GM08714 (cell line): Measurements from ENCODE around the gene TNRC6B.
"Not testable (repeated sequence)": the region's sequence is repeated elsewhere in the genome, so short reads cannot be mapped to it uniquely, and the experiment has no call there.

Source experiments
- H3K4me3 ChIP-seq: fragments of 200-500 bp; sonication (Bioruptor generic); 2 replicates; pipeline ENCODE4 v1.5.1; 2014; ENCODE audit warnings: mild to moderate bottlenecking, low read length, inconsistent platforms
- ZNF274 ChIP-seq: IDR thresholded peaks from 2 replicates; pipeline ENCODE4 v1.6.1; 2012; ENCODE audit warnings: mild to moderate bottlenecking, low read depth, low read length

TNRC6B gene

DNA sequence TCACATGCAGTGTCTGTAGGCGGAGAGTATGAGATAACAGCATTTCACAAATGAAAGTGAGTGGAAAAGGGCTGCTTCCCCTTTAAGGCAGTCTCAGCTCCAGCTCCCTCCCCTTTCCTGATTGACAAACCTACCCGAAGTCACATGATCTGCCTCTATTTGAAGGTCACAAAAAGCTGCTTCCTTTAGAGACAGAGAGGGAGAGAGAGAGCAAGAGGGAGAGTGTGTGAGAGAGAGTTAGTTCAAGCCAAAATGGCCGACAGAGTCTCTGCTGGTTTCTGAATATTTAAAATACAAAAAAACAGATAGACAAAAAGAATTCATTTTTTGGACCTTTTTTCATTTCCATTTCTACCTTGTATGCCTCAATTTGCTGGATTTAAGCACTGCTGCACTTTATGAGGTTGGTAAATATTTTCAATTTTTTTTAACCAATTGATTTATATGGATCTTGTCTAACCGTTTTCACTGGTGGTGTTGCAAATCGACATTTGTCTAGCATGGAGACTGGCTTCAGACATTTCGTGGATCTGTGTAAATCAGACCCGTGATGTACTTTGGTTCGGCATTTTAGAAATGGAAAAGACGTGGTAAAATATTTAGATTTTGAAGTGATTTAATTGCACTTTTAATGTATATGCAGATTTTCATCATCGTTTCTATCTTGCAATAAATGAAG is at the start of gene TNRC6B:
Gene TNRC6B (plus strand): TSS at position 188 of the 679 bp plus-strand sequence. CDS start 211 bp downstream, at position 399.
- no peak for TF ChIP-seq ZNF274
- peak within 1 kb of the TSS; percentile 96 for H3K4me3 ChIP-seq

DNA sequence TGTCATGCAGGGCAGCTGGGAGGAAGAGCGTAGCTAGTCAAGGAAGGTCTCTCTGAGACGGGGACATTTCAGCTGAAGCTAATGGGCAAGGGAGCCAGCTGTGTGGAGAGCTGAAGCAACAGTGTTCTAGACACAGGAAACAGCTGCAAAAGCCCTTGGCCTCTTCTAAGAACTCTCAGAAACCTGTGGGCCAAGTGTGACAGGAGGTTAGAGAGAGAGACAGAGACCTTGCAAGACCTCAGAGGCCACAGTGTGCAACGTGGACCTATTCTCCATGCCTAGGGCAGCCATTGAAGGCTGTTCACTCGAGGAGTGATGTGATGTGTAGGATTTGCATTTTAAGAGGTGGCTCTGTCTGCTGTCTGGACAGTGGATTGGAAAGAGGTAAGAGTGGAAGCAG is 48.7 kb upstream of the TNRC6B start:
- no peak for TF ChIP-seq ZNF274
- H3K4me3 ChIP-seq: no peak overlapping the region

GRCh38 chr22:40137132-40137531 is 40.6 kb upstream of the TNRC6B start:
- H3K4me3 ChIP-seq: no peak overlapping the region
- no peak for TF ChIP-seq ZNF274

DNA sequence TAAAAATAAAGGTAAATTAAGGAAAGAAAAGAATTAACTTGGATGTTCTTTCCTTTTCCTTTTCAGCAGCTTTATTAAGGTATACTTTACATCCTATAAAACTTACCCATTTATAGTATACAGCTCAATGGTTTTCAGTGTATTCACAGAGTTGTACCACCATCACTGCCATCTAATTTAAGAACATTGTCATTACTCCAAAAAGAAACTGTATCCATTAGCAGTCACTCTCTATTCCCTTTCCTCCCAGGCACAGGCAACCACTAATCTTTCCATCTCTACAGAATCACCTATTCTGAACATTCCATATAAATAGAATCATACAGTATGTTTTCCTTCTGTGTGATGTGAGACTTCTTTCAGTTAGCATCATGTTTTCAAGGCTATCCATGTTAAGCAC is 38.9 kb upstream of the TNRC6B start:
- no peak for TF ChIP-seq ZNF274
- no peak overlapping the region for H3K4me3 ChIP-seq

DNA sequence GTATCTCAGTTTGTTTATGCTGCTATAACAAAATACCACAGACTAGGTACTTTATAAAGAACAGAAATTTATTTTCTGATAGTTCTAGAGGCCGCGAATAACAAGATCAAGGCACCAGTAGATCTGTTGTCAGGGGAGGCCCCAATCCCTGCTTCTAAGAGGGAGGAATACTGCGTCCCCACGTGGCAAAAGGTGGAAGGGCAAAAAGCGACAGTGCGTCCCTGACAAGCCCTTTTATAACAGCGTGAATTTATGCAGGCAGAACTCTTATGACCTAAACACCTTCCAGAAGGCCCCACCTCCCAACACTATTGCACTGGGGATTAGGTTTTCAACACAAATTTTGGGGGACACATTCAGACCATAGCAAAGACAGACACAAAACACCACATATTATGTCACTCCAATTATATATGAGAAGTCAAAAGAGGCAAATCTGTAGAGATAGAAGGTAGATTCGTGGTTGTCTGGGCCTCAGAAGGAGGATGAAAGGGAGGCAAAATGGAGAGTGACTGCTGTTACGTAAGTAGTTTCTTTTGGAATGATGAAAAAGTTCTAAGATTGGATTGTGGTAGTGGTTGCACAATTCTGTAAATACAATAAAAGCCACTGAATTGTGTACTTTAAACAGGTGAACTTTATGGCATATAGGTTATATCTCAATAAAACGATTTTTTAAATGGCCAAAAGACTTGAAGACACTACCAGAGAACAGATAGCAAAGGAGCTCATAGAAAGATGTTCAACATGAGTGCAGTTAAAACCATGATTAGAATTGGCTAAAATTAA is 30.1 kb upstream of the TNRC6B start:
- TF ChIP-seq ZNF274: no peak
- H3K4me3 ChIP-seq: no peak overlapping the region

DNA sequence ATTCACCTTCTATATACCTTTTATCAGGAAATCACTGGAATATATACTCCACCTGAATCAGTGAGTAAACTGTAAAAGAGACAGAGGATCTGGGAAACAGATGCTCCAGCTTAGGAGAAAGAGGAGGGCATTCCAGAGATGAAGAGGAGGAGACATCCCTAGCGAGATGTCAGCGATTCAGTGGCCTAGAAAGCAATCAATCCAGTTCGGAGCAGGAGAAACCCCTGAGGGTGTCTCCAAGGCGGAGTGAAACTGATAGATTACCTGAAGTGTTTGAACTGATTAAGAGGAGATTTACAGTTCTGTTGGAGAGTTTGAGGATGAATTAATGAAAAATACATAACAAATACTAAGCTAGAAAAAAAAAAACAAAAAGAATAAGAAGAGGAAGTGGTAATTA is 24.5 kb upstream of the TNRC6B start:
- no peak for TF ChIP-seq ZNF274
- no peak overlapping the region for H3K4me3 ChIP-seq

- no peak for TF ChIP-seq ZNF274
- H3K4me3 ChIP-seq: no peak overlapping the region
These were observed 24.0 kb upstream of the TNRC6B start for GRCh38 chr22:40153705-40154104.

GRCh38 chr22:40156001-40156516 is 21.7 kb upstream of the TNRC6B start:
- H3K4me3 ChIP-seq: no peak overlapping the region
- TF ChIP-seq ZNF274: no peak

DNA sequence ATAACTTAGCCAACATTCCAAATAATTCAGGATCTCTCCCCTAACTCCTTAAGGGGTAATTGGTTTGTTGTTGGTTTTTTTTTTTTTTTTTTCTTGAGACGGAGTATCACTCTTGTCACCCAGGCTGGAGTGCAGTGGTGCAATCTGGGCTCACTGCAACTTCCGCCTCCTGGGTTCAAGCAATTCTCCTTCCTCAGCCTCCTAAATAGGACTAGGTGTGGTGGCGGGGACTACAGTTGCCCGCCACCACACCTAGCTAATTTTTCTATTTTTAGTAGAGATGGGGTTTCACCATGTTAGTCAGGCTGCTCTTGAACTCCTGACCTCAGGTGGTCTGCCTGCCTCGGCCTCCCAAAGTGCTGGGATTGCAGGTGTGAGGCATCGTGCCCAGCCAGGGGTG is 21.0 kb upstream of the TNRC6B start:
- H3K4me3 ChIP-seq: not testable (repeated sequence)

- no peak for TF ChIP-seq ZNF274
These were observed 20.3 kb upstream of the TNRC6B start for GRCh38 chr22:40157330-40157945.

DNA sequence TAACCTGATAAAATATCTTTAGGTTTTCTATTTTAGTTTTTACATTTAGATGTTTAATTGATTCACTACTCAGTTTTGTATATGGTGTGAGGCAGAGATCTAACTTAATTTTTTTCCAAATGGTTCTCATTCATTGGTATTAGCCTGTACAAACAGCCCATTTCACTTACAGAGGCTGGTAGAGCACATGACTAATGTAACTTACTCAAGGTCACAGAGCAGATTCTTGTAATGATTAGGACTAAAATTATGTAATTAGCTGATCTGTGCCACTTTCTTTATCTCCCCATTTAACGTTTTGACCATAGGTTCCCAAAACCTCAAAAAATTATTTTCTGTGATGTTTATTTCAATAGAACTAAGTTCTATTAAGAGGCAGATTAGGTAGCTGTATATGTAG is 16.5 kb upstream of the TNRC6B start:
- H3K4me3 ChIP-seq: no peak overlapping the region
- TF ChIP-seq ZNF274: no peak

More at GRCh38 chr22:40157330-40157945, 20.3 kb upstream of the TNRC6B start:
- no peak overlapping the region for H3K4me3 ChIP-seq

GRCh38 chr22:40165537-40165936 is 12.2 kb upstream of the TNRC6B start:
- not testable (repeated sequence) for H3K4me3 ChIP-seq

DNA sequence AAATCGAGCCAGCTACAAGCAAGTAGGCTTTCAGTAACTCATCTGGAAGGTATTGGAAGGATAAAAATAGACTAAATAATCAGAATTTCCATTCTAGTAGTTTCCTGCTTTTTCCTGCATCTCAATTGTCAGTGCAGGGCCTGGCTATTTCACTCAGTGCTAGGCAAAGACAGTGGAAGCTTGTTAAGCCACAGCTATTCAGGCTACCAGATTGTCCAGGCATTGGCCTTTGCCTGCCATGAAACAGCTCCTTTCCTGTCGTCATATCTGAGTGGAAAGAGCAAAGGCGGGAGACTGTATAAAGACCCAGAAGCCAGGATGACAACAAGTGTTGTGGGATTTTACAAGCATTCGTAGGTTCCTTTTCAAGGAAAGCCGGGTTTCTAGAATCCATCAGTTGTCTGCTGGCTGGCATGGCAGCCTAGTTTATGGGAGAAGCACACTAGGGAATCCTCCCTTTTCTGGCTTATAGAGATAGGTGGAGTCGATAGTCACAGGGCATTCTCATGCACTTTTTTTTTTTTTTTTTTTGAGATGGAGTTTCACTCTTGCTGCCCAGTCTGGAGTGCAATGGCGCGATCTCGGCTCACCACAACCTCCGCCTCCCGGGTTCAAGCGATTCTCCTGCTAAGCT is 2.0 kb upstream of the TNRC6B start:
- TF ChIP-seq ZNF274: no peak
- no peak overlapping the region for H3K4me3 ChIP-seq

DNA sequence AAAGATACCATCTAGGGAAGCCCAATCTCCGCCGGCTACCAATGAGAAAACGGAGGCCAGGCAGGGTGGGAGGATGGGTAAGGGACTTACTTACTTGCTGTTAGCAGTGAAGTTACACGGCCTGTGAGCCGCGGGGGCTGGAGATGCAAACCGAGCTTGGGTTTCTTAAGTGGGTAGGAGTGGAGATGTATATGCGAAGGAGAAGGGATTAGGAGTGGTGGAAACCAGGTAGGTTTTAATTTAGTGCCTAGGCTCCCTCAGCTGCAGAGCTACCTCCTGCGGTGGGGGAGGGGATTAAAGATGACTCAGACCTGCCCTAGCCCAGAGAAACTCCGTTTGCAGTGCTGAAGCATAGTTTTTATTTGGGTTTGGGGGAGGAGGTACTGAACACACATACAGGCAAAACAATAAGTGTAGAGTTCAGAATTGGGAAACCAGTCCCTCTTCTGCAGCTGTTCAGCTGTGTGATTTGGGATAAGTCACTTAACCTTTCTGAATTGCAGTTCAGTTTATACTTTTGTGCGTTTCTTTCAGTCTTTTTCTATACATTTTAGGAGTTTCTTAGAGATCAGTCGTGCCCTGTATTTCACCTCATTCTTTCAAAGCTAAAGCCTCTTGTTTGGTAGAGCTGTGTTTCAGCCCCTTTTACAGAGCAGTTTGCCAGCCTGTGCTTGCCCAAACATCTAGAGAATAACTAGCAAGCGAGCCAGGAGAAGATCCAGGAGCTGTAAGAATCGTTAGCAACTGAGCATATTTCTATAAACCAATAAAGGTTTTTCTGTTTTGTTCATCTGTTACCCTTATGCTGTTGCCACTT is 596 bp upstream of the TNRC6B start:
- peak overlapping the region; percentile 96 for H3K4me3 ChIP-seq
- no peak for TF ChIP-seq ZNF274
